GM12874 (cell line): ENCODE measurements around the gene MYL7.

Source experiments
- TF ChIP-seq, protein P1 (sequence below): IDR thresholded peaks from 2 replicates; pipeline ENCODE4 v1.5.1; 2011; ENCODE audit warnings: low read depth, mild to moderate bottlenecking, control low read depth, low read length, moderate library complexity; ENCODE audit not compliant: insufficient read depth

The MYL7 gene

DNA sequence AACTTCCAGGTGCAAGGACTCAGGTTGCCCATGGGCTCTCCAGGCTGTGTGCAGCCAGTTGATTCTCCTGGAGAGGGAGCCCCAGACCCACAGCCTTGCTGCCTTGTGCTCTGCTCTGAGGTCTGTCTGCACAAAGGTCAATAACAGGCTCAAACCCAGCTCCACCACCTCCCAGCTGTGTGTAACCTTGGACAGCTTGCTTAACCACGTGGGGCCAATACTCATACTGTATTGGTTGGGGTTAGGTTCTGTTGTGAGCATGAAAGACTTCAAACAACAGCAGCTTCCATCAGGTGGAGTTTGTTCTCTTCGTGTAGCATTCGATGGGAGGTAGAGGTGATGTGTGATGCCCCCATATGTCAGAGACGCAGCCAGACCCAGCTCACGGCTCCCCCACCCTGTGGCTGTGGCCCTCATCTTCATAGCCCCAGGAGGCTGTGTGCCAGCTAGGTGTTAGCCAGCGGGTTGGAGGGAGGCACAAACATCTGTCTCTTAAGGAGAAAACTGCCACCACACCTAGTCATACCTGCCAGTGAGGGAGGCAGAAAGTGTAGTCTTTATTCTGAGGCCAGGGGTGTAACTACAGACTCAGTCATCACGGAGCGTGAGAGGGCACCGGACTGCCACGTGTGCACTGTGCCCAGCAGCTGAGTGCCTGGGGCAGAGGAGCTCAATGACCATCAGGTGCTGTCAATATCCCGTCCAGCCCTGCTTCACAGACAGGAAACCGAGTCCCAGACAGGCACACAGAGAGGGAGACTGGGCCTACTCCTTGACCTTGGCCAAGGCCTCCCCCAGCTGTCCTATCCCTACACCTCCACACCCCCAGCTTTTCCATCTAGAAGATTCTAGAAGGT, 9.7 kb downstream of the MYL7 start:
- TF ChIP-seq, protein P1, sequence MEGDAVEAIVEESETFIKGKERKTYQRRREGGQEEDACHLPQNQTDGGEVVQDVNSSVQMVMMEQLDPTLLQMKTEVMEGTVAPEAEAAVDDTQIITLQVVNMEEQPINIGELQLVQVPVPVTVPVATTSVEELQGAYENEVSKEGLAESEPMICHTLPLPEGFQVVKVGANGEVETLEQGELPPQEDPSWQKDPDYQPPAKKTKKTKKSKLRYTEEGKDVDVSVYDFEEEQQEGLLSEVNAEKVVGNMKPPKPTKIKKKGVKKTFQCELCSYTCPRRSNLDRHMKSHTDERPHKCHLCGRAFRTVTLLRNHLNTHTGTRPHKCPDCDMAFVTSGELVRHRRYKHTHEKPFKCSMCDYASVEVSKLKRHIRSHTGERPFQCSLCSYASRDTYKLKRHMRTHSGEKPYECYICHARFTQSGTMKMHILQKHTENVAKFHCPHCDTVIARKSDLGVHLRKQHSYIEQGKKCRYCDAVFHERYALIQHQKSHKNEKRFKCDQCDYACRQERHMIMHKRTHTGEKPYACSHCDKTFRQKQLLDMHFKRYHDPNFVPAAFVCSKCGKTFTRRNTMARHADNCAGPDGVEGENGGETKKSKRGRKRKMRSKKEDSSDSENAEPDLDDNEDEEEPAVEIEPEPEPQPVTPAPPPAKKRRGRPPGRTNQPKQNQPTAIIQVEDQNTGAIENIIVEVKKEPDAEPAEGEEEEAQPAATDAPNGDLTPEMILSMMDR: peak; percentile 27

DNA sequence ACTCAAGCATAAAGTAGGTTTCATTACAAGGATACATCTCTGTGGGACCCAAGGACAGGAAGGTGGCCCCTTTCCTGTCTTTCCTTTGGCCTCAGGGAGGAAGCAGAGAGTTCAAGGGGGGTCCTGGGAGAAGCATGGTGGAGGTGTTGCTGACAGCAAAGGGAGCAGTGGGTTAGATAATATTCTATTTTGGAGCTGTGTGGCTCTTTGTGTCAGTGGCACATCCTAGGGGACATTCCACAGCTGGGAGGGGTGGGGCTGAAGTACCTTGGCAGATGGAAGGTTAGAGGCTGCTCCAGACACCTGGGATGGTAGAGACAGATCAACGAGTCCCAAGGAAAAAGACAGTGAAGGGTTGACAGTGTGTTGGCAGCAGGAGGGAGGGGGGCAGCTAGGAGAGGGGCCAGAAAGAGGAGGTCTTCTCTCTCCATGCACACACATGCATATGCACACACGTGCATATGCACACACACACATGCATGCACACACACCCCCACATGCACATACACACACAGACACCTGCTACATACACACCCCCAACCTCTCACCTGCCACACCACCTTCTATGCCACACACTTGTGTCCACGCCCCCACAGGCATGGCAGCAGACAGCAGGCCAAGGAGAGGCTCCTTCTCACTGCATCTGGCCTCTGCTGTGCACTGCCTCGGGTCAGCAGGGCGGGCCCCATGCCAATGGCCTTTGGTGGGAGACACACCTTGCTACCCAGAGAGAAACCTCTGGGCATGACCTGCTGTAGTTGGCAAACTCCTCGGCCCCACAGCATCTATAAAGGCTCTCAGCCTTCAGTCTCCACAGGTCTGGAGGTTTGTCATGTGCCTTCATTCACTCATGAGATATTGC, 12.2 kb downstream of the MYL7 start:
- TF ChIP-seq, protein P1: no peak

DNA sequence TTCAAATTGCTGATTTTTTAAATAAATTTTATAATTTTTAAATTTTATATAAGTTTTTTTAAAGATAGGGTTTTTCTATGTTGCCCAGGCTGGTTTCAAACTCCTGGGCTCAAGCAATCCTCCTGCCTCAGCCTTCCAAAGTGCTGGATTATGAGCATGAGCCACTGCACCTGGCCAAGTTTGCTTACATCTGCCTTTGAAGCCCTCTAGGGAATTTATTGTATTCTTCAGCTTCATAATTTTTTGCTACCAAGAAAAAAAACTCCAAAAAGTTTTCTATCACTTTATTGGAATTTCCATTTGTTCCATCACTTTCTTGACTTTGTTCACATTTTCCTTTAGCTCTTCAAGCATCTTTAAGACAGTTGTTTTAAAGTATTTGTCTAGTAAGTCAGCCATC, 14.0 kb downstream of the MYL7 start:
- TF ChIP-seq, protein P1: no peak

DNA sequence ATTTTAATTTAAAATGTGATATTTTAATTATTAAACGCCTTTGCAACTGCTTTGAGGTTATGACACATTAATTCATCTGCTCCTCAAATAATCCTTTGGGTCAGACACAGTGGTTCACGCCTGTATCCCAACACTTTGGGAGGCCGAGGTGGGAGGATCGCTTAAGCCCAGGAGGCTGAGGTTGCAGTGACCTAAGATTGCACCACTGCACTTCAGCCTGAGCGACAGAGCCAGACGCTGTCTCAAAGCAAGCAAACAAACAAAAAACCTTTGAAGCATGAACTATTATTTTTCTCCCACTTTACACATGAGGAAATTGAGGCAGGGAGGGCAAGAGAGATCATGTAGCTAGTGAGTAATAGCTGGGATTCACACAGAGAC, 16.3 kb downstream of the MYL7 start:
- TF ChIP-seq, protein P1: no peak

DNA sequence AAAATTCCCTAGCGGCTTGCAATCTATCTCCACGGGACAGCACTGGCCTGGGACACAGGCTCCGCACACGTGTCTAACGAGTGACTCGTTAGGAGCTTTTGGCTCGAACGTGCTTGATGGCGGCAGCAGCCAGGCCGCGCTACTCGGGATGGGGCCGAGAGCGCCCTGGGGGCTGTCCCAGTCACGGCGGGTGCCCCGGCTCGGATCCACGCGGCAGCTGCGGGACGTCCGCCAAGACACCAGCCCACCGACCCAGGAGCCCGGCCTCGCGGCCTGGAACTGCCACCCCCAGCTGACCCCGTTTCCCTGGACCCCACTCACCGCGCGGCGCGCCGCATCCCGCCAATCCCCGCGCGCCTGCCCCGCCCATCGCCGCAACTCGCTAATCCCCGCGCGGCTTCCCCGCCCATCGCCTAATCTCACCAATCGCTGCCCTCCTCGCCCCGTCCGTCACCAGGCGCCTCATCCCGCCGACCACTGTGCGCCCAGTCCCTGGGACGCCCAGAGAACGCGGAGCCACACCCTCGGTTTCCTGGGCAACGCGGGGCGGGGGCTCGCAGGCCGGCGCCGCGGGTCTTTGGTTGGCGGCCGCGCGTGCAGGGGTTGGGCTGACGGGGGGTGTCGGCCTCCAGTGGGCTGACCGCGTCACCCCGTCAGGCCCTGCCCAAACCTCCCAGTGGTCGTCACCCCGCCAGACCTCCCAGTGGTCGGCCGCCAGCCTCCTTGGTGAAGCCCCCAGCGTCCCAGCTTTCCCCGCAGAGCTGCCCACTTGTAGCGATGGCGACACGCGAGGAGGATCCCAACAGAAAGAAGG, 17.7 kb downstream of the MYL7 start, which contains the start of gene POLD2:
POLD2 (minus strand) TSS at position 359 of the 814 bp plus-strand sequence. CDS start 1,495 bp downstream, outside the sequence.
- TF ChIP-seq, protein P1: no peak

DNA sequence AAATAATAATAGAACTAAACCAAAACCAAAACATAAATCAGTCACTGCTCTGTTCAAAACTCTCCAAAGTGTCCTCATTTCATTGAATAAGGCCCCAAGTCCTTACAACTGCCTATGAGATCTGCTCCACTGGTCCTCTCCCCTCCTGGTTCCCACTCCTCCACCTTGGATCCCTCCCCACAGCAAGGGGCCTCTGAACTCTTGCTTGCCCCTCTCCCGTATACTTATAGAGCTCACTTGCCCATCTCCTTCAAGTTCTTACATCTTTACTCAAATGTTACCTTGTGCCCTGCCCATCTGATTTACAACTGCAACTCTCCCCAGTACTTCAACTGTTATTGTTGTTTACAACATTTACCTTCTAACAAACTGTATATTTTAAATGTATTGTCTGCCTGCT, 18.6 kb downstream of the MYL7 start:
- TF ChIP-seq, protein P1: no peak
